OCI-LY1 (cell line): ENCODE results near the gene CGAS.

Source experiments
- H2AFZ ChIP-seq: fragments of 200-600 bp; sonication (generic), shearing (Covaris generic); 2 replicates; pipeline ENCODE4 v1.6.0; 2014; ENCODE audit warnings: antibody characterized with exemption, mild to moderate bottlenecking, low read length
- H3F3A ChIP-seq: fragments of 200-600 bp; sonication (generic), shearing (Covaris generic); 2 replicates; pipeline ENCODE4 v1.6.0; 2014; ENCODE audit warnings: mild to moderate bottlenecking, antibody characterized with exemption, low read length, moderate library complexity; ENCODE audit not compliant: insufficient read depth
- H3K27ac ChIP-seq: fragments of 200-600 bp; sonication (generic); 2 replicates; pipeline ENCODE4 v1.5.1; 2014; ENCODE audit warnings: low read length, mixed run types, mild to moderate bottlenecking, low read depth; ENCODE audit not compliant: poor library complexity, severe bottlenecking
- H3K27me3 ChIP-seq: fragments of 200-600 bp; sonication (generic); 2 replicates; pipeline ENCODE4 v1.6.0; 2014; ENCODE audit warnings: antibody characterized with exemption, mild to moderate bottlenecking, low read length, moderate library complexity; ENCODE audit not compliant: insufficient read depth
- H3K36me3 ChIP-seq: fragments of 200-600 bp; sonication (generic); 2 replicates; pipeline ENCODE4 v1.6.1; 2014; ENCODE audit warnings: mild to moderate bottlenecking, antibody characterized with exemption, low read length, moderate library complexity, mixed read lengths; ENCODE audit not compliant: insufficient read depth
- H3K4me1 ChIP-seq: fragments of 200-600 bp; sonication (generic); 2 replicates; pipeline ENCODE4 v1.5.1; 2014; ENCODE audit warnings: mild to moderate bottlenecking, low read length, moderate library complexity; ENCODE audit not compliant: insufficient read depth, severe bottlenecking
- H3K4me2 ChIP-seq: fragments of 200-600 bp; sonication (generic), shearing (Covaris generic); 2 replicates; pipeline ENCODE4 v1.6.1; 2014; ENCODE audit warnings: low read length
- H3K4me3 ChIP-seq: fragments of 200-600 bp; sonication (generic); 2 replicates; pipeline ENCODE4 v1.5.1; 2014; ENCODE audit warnings: low read length, low read depth, mild to moderate bottlenecking, mixed read lengths; ENCODE audit not compliant: poor library complexity, severe bottlenecking
- H3K79me2 ChIP-seq: fragments of 200-600 bp; shearing (Covaris generic); 2 replicates; pipeline ENCODE4 v1.6.1; 2016; ENCODE audit warnings: mixed run types, low read length, mixed read lengths; ENCODE audit not compliant: insufficient read depth
- H3K9ac ChIP-seq: fragments of 200-600 bp; sonication (generic), shearing (Covaris generic); 2 replicates; pipeline ENCODE4 v1.6.1; 2014; ENCODE audit warnings: mild to moderate bottlenecking, low read length, mixed read lengths
- H3K9me2 ChIP-seq: fragments of 200-600 bp; sonication (generic), shearing (Covaris generic); 2 replicates; pipeline ENCODE4 v1.6.1; 2014; ENCODE audit warnings: low read depth, mild to moderate bottlenecking, low read length, mixed read lengths
- H3K9me3 ChIP-seq: fragments of 200-600 bp; shearing (Covaris generic); 2 replicates; pipeline ENCODE4 v1.6.1; 2014; ENCODE audit warnings: low read length, mixed read lengths
- H4K20me1 ChIP-seq: fragments of 200-600 bp; sonication (generic), shearing (Covaris generic); 2 replicates; pipeline ENCODE4 v1.6.0; 2016; ENCODE audit warnings: mild to moderate bottlenecking, low read length; ENCODE audit not compliant: insufficient read depth
- EZH2 ChIP-seq: fragments of 200-600 bp; sonication (generic), shearing (Covaris generic); IDR thresholded peaks from 2 replicates; pipeline ENCODE4 v1.8.0; 2017; ENCODE audit warnings: borderline replicate concordance, mixed run types, mild to moderate bottlenecking, antibody characterized with exemption, low read length, moderate library complexity, mixed read lengths
- TF ChIP-seq, protein P1 (sequence below): fragments of 200-600 bp; sonication (generic), shearing (Covaris generic); IDR thresholded peaks from 2 replicates; pipeline ENCODE4 v1.5.1; 2017; ENCODE audit warnings: mild to moderate bottlenecking, antibody characterized with exemption, low read length, moderate library complexity, mixed read lengths

Gene CGAS

DNA sequence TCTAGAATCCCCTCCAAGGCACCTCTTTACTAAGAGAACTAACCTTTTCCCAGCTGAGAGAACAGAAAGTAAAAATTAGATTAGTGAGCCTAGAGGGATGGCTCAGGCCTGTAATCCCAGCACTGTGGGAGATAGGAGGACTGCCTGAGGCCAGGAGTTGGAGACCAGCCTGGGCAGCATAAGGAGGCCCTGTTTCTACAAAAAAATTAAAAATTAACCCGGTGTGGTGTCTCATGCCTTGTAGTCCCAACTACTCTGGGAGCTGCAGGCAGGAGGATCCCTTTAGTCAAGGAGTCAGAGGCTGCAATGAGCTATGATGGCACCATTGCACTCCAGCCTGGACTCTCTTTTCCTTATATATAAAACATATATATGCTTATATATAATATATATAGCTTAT is 76.9 kb downstream of the CGAS start:
- Histone ChIP-seq H2AFZ (no peak overlapping the region), H3K36me3 (no peaks in the 10 kb centered on the region)

More for the DNA sequence above, 76.9 kb downstream of the CGAS start:
- no peaks in the 10 kb centered on the region for H4K20me1 ChIP-seq
- no peak overlapping the region for H3K27ac ChIP-seq
- H3K9ac ChIP-seq: no peak overlapping the region
- TF ChIP-seq EZH2: no peak
- TF ChIP-seq, protein P1, sequence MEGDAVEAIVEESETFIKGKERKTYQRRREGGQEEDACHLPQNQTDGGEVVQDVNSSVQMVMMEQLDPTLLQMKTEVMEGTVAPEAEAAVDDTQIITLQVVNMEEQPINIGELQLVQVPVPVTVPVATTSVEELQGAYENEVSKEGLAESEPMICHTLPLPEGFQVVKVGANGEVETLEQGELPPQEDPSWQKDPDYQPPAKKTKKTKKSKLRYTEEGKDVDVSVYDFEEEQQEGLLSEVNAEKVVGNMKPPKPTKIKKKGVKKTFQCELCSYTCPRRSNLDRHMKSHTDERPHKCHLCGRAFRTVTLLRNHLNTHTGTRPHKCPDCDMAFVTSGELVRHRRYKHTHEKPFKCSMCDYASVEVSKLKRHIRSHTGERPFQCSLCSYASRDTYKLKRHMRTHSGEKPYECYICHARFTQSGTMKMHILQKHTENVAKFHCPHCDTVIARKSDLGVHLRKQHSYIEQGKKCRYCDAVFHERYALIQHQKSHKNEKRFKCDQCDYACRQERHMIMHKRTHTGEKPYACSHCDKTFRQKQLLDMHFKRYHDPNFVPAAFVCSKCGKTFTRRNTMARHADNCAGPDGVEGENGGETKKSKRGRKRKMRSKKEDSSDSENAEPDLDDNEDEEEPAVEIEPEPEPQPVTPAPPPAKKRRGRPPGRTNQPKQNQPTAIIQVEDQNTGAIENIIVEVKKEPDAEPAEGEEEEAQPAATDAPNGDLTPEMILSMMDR: no peak
- no peak overlapping the region for H3K4me2 ChIP-seq
- H3K4me3 ChIP-seq: no peak overlapping the region
- no peaks in the 10 kb centered on the region for H3K27me3 ChIP-seq
- no peaks in the 10 kb centered on the region for H3K9me2 ChIP-seq
- no peaks in the 10 kb centered on the region; the same call in 1 of the 2 replicates for H3K9me3 ChIP-seq
- H3K4me1 ChIP-seq: no peaks in the 10 kb centered on the region
- no peaks in the 10 kb centered on the region for H3F3A ChIP-seq
- no peaks in the 10 kb centered on the region for H3K79me2 ChIP-seq
